DND-41 (cell line): ENCODE results near the gene OR7C1.

ENCODE experiments used
- EZH2 ChIP-seq: IDR thresholded peaks from 3 replicates; pipeline ENCODE4 v1.6.1; 2012; ENCODE audit warnings: borderline replicate concordance, low read depth, mild to moderate bottlenecking, moderate library complexity, low read length, inconsistent platforms; ENCODE audit not compliant: severe bottlenecking
- TF ChIP-seq, protein P1 (sequence below): IDR thresholded peaks from 2 replicates; pipeline ENCODE4 v1.5.1; 2012; ENCODE audit warnings: borderline replicate concordance, low read length, moderate library complexity, mild to moderate bottlenecking; ENCODE audit not compliant: poor library complexity, severe bottlenecking; ENCODE audit errors: extremely low read depth

DNA sequence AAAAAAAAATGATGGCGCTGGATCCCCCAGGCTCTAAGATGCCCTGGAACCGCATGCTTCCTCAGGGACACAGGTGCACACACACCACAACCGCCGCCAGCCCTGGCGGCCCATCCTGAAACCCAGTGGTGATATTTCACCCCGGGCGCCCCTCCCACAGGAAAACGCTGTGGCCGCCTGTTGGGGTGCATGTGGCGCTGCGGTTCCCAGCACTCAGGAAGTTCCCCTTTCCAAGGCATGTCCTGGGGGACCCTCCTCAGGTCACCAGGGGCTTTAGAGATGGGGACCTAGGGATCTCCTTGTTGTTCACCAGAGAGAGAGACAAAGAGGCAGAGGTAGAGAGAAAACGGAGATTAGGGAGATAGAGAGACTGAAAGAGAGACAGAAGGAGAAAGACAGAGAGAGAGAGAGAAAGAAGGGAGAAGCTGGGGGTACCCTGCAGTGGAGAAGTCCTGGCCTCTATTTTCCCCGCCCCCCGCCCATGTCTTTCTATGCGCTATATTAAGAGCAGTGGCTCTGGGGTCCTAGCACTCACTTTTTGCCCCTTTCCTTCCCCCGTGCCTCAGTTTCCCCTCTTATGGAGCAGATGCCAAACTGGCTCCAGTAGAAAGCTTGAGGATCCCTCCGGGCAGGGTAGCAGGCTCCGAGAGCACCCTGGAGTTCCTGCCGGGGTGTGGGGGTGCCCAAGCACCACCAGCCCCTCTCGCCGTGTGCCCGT is 59.0 kb downstream of the OR7C1 start:
- TF ChIP-seq, protein P1, sequence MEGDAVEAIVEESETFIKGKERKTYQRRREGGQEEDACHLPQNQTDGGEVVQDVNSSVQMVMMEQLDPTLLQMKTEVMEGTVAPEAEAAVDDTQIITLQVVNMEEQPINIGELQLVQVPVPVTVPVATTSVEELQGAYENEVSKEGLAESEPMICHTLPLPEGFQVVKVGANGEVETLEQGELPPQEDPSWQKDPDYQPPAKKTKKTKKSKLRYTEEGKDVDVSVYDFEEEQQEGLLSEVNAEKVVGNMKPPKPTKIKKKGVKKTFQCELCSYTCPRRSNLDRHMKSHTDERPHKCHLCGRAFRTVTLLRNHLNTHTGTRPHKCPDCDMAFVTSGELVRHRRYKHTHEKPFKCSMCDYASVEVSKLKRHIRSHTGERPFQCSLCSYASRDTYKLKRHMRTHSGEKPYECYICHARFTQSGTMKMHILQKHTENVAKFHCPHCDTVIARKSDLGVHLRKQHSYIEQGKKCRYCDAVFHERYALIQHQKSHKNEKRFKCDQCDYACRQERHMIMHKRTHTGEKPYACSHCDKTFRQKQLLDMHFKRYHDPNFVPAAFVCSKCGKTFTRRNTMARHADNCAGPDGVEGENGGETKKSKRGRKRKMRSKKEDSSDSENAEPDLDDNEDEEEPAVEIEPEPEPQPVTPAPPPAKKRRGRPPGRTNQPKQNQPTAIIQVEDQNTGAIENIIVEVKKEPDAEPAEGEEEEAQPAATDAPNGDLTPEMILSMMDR: no peak
- no peak for TF ChIP-seq EZH2
